Measurements from ENCODE around the gene SDHAF3. TPM values are rescaled to one million over a fixed set of nuclear protein-coding genes. Genes with fewer than 3 reads are reported as not detected.

Gene SDHAF3
- total RNA-seq, 1 donor from 2014 or later: 10.0 TPM

- Mint-ChIP-seq H3K27me3 (ENCODE audit: unreplicated experiment) (peaks cover 13% of the 10 kb centered on the region), H3K27ac (ENCODE audit: unreplicated experiment) (no peak overlapping the region), H3K4me3 (ENCODE audit: unreplicated experiment) (no peak overlapping the region), H3K36me3 (ENCODE audit: unreplicated experiment) (no peaks in the 10 kb centered on the region), H3K9me3 (ENCODE audit: unreplicated experiment) (no peaks in the 10 kb centered on the region), H3K4me1 (ENCODE audit: unreplicated experiment) (no peaks in the 10 kb centered on the region)
- TF ChIP-seq CTCF (IDR thresholded peaks at IDR 0.05): no peak
- no peak for DNase-seq (ENCODE audit: extremely low spot score, unreplicated experiment)
Observed at GRCh38 chr7:97096037-97096436, 21.5 kb upstream of the SDHAF3 start.

DNA sequence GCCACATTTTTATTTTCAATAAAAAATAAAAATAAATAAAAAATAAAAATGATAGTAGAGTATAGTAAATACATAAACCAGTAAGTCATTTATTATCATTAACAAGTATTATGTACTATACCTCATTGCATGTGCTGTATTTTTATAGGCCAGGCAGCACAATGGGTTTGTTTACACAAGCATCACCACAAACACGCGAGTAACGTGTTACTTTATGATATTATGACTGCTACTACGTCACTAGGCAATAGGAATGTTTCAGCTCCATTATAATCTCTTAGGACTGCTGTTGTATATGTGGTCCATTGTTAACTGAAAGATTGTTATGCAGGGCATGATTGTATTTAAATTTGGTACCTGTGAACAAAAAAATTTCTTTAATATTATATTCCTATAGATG lies 20.8 kb upstream of the SDHAF3 start:
- H3K9me3 Mint-ChIP-seq (ENCODE audit: unreplicated experiment): no peaks in the 10 kb centered on the region
- no peaks in the 10 kb centered on the region for H3K36me3 Mint-ChIP-seq (ENCODE audit: unreplicated experiment)
- no peaks in the 10 kb centered on the region for H3K4me1 Mint-ChIP-seq (ENCODE audit: unreplicated experiment)
- TF ChIP-seq CTCF (IDR thresholded peaks at IDR 0.05): no peak
- no peak overlapping the region for H3K4me3 Mint-ChIP-seq (ENCODE audit: unreplicated experiment)
- H3K27me3 Mint-ChIP-seq (ENCODE audit: unreplicated experiment): peaks cover 7% of the 10 kb centered on the region
- no peak for DNase-seq (ENCODE audit: extremely low spot score, unreplicated experiment)
- no peak overlapping the region for H3K27ac Mint-ChIP-seq (ENCODE audit: unreplicated experiment)

DNA sequence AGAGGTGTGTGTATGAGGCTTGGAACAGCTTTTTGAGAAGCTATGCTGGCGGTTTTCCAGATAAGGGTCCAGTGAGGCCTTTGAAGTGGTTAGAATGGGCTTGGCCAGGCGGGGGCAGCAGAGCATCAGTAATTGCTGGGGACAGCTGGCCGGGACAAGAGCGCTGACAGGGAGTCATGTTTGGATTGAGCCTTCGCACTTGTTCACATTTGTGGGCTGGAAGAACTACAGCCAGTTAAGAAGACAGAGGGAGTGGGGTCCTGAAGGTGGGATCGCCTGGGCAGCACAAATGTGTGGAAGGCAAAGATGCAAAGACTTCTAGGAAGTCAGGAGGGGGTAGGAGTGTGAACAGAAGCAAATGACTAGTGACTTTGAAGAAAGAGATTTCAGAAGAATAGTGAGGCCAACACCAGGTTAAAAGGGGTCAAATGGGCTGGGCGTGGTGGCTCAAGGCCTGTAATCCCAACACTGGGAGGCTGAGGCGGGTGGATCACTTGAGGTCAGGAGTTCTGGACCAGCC lies 12.7 kb upstream of the SDHAF3 start:
- no peaks in the 10 kb centered on the region for H3K36me3 Mint-ChIP-seq (ENCODE audit: unreplicated experiment)
- peak; percentile 91 for DNase-seq (ENCODE audit: extremely low spot score, unreplicated experiment)
- no peaks in the 10 kb centered on the region for H3K9me3 Mint-ChIP-seq (ENCODE audit: unreplicated experiment)
- no peak overlapping the region for H3K4me3 Mint-ChIP-seq (ENCODE audit: unreplicated experiment)
- TF ChIP-seq CTCF (IDR thresholded peaks at IDR 0.05): peak; percentile 84
- no peak overlapping the region for H3K27ac Mint-ChIP-seq (ENCODE audit: unreplicated experiment)
- H3K27me3 Mint-ChIP-seq (ENCODE audit: unreplicated experiment): peaks cover 18% of the 10 kb centered on the region
- H3K4me1 Mint-ChIP-seq (ENCODE audit: unreplicated experiment): no peaks in the 10 kb centered on the region

- no peak overlapping the region for H3K4me3 Mint-ChIP-seq (ENCODE audit: unreplicated experiment)
Observed at GRCh38 chr7:97107192-97107800, 10.2 kb upstream of the SDHAF3 start.

More at GRCh38 chr7:97107192-97107800, 10.2 kb upstream of the SDHAF3 start:
- Mint-ChIP-seq H3K27ac (ENCODE audit: unreplicated experiment) (no peak overlapping the region), H3K27me3 (ENCODE audit: unreplicated experiment) (peaks cover 25% of the 10 kb centered on the region), H3K4me1 (ENCODE audit: unreplicated experiment) (no peaks in the 10 kb centered on the region), H3K9me3 (ENCODE audit: unreplicated experiment) (no peaks in the 10 kb centered on the region), H3K36me3 (ENCODE audit: unreplicated experiment) (no peaks in the 10 kb centered on the region)
- no peak for DNase-seq (ENCODE audit: extremely low spot score, unreplicated experiment)
- no peak for TF ChIP-seq CTCF (IDR thresholded peaks at IDR 0.05)
